22Rv1 (cell line): ENCODE data around the gene HOXB9.

Experiments used
- H3K27ac ChIP-seq: fragments of 450-650 bp; 2 replicates; pipeline ENCODE4 v1.5.1; 2017
- CTCF ChIP-seq: fragments of 450-650 bp; IDR thresholded peaks from 2 replicates; pipeline ENCODE4 v1.5.1; 2017; ENCODE audit warnings: mild to moderate bottlenecking
- ZFX ChIP-seq: fragments of 450-650 bp; IDR thresholded peaks from 2 replicates; pipeline ENCODE4 v1.6.1; 2017; ENCODE audit warnings: antibody characterized with exemption, borderline replicate concordance

Gene HOXB9

DNA sequence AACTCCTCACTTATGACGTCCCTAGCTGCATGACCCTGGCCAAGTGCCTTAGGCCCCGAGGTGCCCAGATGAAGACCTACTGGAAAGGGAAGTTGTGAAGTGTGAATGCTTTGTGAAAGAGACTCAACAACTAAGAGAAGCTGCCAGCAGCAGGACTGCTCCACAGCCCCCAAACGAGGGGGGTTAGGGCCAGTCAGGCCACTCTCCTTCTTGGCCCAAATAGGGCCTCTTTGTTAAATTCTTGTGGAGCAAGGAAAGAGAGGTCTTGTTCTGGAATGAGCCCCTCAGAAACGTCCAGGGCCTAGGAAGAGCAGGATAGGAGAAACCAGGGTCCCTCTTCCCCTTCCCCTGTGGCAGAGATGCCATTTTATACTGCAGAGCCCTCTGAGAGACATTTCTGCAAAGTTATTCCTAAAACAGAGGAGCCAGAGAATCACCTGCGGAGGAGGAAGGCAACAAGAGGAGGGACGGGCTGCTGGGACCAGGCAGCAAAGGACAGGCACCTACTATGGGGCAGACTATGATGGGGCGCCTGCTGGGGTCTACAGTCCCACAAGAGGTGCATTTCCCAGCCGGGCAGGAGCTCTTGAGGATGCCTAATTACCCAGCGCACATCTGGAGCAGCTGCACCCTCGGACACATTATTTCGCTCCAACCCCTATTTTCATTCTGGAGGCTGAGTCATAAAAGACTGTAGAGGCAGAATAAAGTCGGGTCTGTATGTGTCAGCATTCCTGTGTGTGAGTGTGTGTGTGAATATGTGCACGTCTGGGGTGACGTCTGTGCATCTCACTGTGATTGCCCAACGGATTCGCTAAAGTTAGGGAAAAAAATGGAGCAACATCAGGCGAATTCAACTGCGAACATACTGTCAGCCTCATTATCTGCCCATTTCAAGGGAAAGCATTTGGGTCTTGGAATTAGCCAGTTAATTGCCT, 11.4 kb upstream of the HOXB9 start:
- H3K27ac ChIP-seq = no peak overlapping the region
- TF ChIP-seq CTCF = no peak
- no peak for TF ChIP-seq ZFX

GRCh38 chr17:48636177-48637018, 10.2 kb upstream of the HOXB9 start:
- TF ChIP-seq ZFX (no peak), CTCF (peak; percentile 94)
- H3K27ac ChIP-seq = no peak overlapping the region

DNA sequence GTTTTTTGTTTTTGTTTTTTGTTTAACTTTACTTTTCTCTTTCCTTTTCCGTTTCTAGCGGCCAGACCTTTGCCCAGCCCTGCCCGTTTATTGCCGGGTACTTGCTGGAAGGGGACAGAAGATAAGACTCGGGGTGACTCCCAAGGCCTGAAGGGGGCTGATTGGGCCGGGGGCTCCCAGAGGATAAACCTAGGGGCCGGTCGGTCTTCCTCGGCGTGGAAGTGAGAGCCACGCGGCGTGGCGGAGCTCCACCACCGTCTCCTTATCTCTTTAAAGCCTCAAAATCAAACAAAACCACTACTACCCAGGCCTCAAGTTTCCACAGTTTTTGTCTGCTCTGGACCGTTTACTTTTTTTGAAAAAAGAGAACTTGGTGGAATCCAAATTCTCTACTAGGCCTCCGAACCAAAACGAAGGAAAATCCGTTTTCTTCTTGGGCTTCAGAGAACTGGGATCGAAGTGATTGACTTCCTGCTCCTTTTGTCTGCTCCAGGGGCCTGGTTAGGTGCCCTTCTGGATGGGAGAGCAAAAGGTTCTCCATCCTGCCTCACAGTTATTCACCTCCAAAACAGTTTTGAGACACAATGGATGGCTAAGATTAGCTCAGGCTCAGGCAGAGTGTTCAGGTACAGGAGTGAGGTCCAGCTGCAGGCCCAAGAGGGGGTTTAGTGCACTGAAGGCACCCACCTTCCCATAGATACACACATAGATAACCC, 8.5 kb upstream of the HOXB9 start:
- H3K27ac ChIP-seq = no peak overlapping the region
- TF ChIP-seq ZFX (no peak), CTCF (no peak)

- no peak for TF ChIP-seq ZFX
- no peak for TF ChIP-seq CTCF
- no peak overlapping the region for H3K27ac ChIP-seq
Observed at GRCh38 chr17:48633266-48633677, 7.1 kb upstream of the HOXB9 start.

- TF ChIP-seq CTCF = no peak
- no peak for TF ChIP-seq ZFX
- H3K27ac ChIP-seq = no peak overlapping the region
Observed at GRCh38 chr17:48632579-48633265, 6.6 kb upstream of the HOXB9 start.

GRCh38 chr17:48631693-48632578, 5.8 kb upstream of the HOXB9 start:
- no peak overlapping the region for H3K27ac ChIP-seq

More at GRCh38 chr17:48631693-48632578, 5.8 kb upstream of the HOXB9 start:
- no peak for TF ChIP-seq CTCF
- TF ChIP-seq ZFX = no peak
